HG02571 (cell line): ENCODE measurements around the gene OR51E1.
A peak's percentile ranks its signal among the peaks of the same experiment; 100 is the strongest.

Experiments used
- ATAC-seq: cut with Tn5 transposase; IDR thresholded peaks from one replicate; pipeline ENCODE4 v1.9.1; 2021; ENCODE audit warnings: mild to moderate bottlenecking, moderate library complexity; ENCODE audit not compliant: unreplicated experiment

The OR51E1 gene, protein sequence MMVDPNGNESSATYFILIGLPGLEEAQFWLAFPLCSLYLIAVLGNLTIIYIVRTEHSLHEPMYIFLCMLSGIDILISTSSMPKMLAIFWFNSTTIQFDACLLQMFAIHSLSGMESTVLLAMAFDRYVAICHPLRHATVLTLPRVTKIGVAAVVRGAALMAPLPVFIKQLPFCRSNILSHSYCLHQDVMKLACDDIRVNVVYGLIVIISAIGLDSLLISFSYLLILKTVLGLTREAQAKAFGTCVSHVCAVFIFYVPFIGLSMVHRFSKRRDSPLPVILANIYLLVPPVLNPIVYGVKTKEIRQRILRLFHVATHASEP

DNA sequence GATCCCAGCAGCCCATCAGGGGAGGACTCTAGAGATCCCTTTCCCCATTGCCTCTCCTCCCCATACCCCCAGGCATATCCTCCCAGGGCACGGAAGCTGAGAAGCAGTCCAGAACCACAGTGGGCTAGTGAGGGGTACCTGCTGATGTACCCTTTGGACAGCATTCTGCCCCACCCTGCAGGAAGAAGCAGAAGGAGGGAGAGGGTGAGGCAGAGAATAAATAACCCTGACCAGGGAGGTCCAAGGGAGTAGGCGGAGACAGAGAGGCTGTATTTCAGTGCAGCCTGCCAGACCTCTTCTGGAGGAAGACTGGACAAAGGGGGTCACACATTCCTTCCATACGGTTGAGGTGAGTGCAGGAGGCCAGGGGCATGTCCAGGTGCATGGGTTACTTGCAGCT lies at the start of gene OR51E1:
TSS of gene OR51E1 (plus strand) at position 301 of the 400 bp plus-strand sequence. CDS start 8,545 bp downstream, outside the sequence.
- ATAC-seq = no peak

DNA sequence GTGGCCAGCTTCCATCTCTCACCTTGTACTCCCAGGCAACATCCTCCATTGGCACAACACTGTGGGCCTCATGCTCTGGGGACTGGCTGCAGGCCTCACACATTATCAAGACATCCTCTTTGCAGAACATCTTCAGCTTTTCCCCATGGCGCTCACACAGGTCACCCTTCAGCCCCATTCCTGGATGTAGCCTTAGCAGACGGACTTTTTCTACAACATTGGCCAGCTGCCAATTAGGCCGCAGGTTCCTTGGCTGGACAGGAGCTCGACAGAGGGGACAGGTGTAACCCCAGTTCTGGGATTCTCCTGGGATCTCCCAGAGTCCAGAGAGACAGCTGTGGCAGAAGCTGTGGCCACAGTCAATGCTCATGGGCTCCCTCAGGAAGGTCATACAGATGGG lies 38.7 kb upstream of the OR51E1 start:
- ATAC-seq = no peak

DNA sequence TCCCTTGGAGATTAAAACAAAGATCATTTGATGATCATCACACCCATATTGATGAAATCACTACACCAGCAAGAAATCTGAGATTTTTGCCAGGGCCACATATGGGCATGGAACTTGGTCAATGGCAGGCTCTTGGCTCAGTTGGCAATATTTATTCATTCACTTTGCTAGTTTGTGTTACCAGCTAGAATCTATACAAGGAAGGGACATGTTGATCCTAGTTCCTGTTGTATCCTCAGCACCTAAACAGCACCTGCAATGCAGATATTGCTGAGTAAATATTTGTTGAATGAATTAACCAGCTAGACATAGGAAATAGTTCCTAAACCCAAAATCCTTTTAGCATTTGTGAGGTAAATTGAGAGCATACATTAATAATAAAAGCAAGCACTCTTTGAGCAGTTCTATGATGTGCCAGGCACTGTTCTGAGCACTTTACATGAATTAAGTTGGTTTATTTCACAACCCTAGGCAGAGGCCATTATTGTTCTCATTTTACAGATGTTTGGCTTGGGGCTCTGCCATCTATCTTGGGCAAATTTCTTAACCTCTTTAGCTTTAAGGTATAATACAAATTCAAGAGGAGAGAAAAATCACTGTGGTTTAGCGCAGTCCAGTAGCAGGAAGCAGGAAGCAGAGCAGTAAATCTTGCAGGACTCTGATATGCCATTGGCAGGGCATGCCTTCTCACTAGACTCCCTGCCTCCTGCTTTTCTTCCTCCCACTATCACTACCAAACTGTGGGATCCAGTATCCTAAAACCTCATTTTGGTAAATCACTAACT lies 37.4 kb upstream of the OR51E1 start:
- ATAC-seq = no peak

DNA sequence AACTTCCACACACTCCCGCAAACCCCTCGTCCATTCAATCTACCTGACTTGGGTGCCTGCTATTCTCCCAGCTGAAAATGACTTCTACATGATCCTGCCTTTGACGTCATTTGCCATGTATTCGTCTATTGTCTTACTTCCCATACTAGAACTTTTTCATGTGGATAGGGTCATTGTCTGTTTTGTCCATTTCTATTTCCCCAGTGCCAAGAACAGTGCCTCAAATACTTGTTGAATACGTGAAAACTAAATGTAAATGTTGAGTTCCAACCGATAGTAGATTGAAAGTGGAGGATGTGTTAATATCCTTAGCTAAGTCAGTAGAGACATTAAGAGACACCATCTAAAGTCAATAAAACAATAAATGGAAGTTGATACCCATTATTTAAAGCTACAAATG lies 36.7 kb upstream of the OR51E1 start:
- no peak for ATAC-seq

DNA sequence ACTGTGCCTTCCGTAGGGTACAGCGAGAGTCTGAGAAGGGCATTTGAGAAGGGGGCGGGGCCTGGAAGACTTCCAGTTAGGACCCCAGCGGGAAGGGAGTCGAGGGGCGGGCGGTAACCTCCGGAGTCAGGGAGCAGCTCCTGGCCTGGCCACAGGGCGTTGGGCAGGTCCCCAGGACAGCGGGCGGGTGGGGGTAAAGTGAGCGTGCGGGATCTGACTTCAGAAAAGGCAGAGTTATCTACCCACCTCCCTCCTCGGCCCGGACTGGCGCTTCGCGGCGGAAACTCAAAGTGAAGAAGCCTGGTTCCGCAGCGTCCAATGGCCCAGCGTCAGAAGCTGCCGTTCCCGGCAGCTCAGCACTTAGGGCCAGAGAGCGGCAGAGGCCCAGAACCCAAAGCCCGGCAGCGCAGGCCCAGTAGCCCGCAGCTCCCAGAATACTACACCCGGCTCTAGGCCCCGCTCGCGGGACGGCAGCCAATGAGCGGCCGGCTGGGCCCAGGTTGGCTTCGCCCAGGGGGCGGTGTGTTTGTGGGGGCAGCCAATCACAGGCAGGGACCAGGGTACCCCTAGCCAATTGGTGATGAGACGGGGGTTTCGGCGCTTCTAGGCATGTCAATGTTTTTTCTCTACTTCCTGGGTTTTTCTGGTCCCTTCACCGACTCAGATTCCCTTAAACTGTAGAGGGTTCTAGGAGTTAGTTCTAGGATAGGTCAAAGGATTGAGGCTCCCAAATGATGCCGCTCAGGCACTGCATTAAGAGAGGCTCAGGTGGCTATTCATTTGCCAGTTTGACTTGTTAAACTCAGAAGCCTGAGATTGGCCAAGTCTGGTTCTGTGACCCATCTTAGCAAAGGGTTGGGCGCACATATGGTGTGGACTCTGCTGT lies 35.8 kb upstream of the OR51E1 start, which contains the start of gene TRIM68:
TSS of gene TRIM68 (minus strand) at position 451 of the 886 bp plus-strand sequence. CDS start 2,727 bp downstream, outside the sequence.
- peak; percentile 100 for ATAC-seq

DNA sequence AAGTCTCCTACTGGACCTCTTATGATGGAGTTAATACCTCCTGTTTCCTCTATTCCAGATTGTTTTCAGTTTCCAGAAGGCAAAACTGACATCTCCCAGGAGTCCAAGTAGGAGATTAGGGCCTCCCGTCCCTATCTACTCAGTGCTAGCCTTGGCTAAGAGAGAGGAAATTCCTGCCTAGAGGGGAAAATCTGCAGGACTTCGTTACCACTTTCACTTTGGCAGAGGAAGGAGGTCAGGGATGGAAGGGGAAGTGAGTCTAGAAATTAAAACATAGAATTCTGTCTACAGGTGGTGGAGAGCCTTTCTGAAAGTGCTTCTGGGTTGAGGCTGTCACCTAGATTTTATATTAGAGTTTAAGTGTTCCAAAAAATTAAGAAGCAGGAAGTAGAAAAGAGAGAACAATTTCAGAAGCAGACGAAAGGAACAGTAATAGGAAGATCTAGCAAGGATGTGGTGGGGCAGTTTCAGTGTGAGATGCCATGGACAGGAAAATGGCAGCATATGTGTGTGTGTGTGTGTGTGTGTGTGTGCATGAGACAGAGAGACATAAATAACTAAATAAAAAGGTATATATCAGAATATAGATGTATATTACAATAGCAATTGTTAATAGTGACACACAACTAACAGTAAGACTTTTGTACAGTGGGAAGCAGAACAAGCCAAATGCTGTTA lies 33.4 kb upstream of the OR51E1 start:
- no peak for ATAC-seq

DNA sequence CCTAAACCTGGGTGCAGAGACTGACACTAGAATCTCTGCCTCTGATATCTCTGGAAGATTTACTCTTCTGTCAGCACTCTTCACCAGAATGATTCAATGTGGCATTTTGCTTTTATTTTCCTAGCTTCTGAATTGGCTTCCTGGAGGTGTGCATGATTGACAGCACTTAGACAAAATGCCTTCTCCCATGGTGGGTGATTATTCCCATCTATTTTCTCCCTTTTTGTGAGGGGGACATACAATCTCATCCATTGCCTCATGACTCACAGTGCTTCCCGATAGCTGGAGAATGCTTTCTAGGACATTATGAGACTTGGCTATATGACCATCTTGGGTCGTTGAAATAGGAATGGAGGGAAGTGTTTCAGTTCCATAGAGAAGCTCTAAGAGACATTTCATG lies 31.8 kb upstream of the OR51E1 start:
- ATAC-seq = no peak

DNA sequence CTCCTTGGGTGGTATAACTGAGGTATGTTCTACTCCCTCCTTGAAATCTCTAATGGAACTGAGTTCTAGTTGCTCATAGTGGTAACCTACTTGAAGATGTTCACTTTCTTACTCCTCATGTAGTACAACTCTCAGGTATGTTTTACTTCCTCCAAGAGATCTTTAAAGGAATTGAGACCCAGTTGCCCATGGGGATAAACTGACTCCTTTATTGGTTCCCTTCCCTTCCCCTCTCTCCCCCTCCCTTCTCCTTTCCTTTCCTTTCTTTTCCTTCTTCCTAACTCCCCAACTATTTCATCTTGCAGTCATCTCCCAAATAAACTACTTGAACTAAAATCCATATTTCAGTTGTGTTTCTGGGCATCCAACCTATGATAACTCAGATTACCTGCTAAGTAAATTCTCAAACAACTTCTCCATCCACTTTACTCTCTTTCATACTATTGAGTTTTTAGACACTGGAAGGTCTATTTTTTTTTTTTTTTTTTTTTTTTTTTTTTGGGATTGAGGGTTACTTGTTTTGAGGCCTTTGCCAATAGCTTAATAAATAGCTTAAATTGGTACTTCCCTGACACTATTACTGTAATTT lies 27.8 kb upstream of the OR51E1 start:
- no peak for ATAC-seq

DNA sequence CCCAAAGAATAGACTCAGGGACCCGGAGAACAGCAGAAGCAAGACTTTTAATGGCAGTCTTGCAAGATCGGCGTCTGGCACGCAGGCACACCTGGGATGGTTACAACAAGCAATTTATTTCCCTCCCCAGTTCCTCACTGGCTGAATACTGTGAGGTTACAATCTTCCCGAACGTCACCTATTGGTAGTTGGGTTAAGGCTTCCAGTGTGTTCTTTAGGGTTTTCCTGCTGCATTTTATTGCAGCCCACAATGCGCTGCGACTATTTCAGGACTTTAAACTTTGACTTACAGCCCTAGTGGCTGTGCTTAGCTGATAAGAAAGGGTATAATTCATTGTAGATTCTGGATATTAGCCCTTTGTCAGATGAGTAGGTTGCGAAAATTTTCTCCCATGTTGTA lies 24.3 kb upstream of the OR51E1 start:
- ATAC-seq = no peak

DNA sequence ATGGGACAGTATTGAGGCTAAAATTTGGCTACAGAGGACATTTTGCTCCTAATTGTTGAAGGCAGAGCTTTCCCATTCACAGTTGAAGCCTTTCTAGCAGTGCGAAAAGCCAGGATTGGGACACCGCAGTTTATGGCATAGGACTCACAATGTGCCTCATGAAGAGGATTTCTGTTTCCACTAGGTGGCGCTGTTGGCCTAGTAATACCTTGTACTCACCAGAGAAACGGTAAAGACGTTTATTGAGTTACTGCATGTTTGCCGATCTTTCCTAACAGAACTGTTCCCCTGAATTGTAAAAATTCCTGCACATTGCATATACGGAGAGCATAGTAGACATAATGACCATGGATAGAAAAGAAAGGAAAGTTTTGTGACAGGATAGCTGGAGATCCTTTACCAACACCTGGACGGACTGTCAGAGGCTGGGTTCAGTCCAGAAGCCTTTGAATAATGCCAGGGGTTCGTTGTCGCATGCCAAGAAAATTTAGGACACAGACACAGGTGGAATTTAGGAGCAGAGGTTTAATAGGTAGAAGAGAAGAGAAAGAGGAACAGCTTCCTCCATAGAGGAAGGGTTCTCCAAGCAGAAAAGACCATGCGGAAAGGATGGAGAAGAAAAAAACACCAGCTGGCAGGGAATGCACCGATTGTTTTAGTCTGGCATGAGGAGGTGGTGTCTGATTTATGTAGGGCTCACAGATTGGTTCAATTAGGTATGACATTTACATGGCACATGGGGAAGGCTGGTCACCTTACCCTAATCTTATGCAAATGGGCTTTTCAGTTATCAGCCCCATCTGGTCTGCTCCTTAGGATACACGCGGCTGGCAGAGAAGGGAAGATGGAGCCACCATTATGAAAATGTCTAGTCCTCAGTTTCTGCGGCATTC lies 17.3 kb upstream of the OR51E1 start:
- no peak for ATAC-seq

DNA sequence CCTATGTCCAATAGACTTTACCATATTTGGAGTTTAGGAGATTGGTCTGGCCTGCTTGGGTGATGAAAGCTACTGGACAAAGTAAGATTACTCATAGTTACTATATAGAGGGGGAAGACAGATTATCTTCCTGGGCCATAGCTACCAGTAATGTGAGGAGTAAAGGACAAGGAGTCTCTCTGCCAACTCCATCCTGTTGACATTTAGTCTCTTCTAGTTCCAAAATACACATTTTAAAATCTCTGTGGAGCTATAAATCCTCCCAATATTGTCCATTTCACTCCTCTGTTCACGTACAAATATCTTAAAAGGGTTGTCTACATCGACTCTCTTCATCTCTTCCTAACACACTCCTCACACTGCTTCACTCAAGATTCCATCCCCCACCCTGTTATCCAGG lies 7.6 kb upstream of the OR51E1 start:
- no peak for ATAC-seq

DNA sequence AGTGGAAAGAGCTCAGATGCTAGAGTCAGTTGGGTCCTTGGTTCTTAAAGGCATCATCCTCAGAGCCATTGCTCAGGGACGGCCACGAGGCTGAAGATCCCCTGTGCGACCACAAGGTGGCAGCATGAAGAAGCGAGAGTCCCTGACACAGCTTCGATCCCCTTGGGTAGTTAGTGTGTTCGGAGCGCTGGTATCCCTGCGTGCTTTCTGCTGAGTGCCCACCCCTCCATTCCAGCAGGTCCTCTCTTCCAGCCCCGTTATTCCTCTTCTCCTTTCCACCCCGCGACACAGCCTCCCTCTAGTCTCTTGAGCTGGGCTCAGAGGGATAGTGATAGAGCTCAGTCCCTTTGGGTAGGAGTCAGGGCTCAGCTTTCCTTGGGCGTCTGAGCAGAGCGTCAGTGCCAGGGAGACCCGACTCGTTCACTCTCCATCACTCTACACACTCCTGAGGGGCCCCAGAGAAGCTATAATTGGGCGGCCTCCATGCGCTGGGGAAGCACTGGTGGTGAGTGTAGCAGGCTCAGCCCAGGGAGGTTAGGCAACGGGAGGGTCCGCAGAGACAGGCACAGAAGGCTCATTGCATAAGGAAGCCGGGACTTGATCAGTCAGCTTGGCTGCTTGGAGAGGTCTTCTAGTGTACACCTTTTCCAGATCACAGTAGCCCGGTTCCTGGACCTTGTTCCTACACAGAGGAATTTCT lies 6.7 kb upstream of the OR51E1 start, which contains the start of gene OR51D1:
TSS of gene OR51D1 (plus strand) at position 516 of the 700 bp plus-strand sequence. CDS start 2,314 bp downstream, outside the sequence.
- ATAC-seq = peak; percentile 88

DNA sequence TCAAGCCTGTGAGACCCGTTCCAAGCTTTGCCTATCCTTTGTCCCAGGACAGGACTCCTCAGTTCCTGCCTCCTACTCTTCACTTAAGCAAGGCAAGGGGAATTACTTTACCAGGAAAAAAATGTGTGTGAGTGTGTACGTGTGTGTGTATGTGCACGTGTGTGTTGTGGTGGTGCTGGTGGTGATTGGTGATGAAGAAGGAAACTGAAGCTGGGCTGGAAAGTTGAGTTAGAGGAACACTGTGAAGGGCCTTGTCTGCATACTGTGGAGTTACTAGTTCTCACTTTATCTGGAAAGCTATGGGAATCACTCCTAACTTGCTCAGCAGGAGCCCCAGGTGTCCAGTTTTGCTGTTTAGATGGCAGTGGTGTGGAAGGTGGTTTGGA lies 6.1 kb upstream of the OR51E1 start:
- no peak for ATAC-seq

DNA sequence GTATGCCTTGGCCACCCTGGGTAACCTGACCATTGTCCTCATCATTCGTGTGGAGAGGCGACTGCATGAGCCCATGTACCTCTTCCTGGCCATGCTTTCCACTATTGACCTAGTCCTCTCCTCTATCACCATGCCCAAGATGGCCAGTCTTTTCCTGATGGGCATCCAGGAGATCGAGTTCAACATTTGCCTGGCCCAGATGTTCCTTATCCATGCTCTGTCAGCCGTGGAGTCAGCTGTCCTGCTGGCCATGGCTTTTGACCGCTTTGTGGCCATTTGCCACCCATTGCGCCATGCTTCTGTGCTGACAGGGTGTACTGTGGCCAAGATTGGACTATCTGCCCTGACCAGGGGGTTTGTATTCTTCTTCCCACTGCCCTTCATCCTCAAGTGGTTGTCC lies 3.9 kb upstream of the OR51E1 start:
- no peak for ATAC-seq

DNA sequence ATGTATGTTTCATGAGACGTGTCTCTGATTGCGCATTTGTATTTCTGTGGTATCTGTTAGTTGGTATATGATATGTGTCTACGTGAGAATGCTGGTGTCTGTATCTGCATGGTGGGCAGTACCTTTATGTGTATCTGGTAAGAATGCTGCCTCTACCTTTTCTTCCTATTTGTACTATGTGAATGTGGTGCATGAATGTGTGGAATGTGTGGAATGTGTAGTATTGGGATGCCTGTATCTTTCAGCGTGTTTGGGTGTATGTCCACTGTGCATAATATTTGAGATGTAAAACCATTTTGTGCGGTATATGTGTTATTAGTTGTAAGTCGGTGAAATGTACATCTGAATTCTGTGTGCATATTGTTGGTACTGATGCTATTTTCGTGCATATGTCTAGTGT lies 2.3 kb upstream of the OR51E1 start:
- ATAC-seq = no peak

DNA sequence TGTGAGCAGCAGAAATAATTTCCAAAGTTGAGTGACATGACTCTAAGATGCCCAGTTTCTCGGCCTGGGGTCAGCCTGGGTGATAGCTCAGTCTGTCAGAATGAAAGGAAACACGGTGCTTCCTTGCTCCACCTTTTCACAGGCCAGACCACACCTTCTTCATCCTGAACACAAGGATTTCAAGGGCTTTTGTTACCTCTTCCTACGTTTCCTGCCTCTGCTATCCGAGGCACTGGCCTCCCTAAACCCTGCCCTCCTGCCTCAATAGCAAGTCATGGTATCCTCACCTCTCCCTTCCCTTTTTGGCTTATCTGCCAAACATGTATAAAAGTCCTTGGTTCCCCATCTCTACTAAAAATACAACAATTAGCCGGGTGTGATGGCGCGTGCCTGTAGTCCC lies 1.7 kb upstream of the OR51E1 start:
- ATAC-seq = no peak

DNA sequence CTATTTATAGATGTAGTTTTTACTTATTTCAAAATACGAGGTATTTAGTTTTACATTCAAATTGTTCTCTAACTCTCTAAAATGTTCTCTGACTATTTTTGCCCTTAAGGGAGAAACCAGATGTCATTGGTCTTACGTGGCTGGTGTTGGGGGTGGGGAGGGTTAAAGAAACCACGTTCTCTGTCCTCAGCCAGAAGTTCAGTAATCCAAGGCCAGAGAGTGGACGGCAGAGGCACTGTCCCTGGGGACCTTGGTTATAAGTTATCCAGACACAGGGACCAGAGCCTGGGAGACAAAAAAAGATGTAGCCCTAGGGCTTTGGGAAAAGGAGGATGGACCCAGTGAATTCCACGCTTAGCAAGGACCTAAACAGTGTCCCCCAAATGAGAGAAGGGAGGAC lies 706 bp upstream of the OR51E1 start:
- no peak for ATAC-seq

DNA sequence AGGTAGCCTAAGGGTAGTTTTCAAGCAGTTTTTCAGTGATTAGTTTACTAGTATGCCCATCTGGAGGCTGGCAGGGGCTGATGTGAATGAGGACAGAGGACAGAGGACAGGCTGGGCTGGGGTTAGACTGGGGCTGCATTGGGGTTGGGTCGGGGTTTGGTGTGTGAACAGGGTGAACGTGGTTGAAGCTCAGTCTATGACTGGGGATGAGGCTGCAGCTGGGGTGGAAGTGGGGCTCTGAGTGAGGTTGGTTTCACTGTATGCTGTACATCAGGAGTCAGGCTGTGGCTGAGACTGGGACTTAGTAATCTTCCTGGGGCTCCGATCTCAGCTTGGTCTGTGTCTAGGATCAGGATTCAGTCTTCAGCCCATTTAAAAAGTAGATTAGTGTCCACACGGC lies 451 bp downstream of the OR51E1 start:
- no peak for ATAC-seq

DNA sequence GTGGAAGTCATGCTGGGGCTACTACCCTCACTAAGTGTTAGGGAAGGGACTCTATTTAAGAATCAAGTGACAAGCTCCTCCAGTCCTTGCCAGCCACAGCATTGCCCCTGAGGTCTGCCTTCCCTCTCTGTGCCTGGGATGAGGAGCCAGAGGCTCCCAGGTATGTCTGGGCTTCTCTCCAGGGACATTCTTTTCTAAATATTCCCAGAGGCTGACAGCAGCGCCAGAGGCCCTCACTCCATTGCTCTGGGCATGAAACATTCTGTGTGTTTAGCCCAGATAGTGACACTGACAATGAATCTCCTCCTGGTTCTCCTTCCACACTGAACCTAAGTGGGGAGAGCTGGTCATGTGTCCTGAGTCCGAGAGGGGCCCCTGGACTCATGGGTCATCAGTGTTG lies 2.2 kb downstream of the OR51E1 start:
- no peak for ATAC-seq
